ENCODE data around the gene LRRC18.

LRRC18 gene

GRCh38 chr10:48872234-48872633 is 67.4 kb downstream of the LRRC18 start:
- no peak for DNase-seq

Data from activated CD4-positive, alpha-beta T cell treated with anti-CD3 and anti-CD28 coated beads for 48 hours (primary cell).